Mesothelial cell of epicardium (in vitro differentiated cells): ENCODE measurements around the gene DDX56. TPM values are rescaled to one million over a fixed set of nuclear protein-coding genes. Genes with fewer than 3 reads are reported as not detected.
A peak's percentile ranks its signal among the peaks of the same experiment; 100 is the strongest.

Experiments
- DNase-seq, 2 experiments: peaks; one replicate each; pipeline ENCODE4 v3.0.0; 2021; ENCODE audit warnings: low spot score in 2 of 2; ENCODE audit not compliant: unreplicated experiment in 2 of 2
- H3K27ac Mint-ChIP-seq: 2 replicates; pipeline ENCODE4 v1.8.0; 2021; ENCODE audit warnings: mixed read lengths
- H3K27me3 Mint-ChIP-seq: 2 replicates; pipeline ENCODE4 v1.8.0; 2021; ENCODE audit warnings: low read depth, mixed read lengths
- H3K36me3 Mint-ChIP-seq: 2 replicates; pipeline ENCODE4 v1.8.0; 2021; ENCODE audit warnings: mixed read lengths
- H3K4me1 Mint-ChIP-seq: 2 replicates; pipeline ENCODE4 v1.8.0; 2021; ENCODE audit warnings: mixed read lengths
- H3K4me3 Mint-ChIP-seq: 2 replicates; pipeline ENCODE4 v1.8.0; 2021; ENCODE audit warnings: mild to moderate bottlenecking, moderate library complexity, mixed read lengths
- H3K9me3 Mint-ChIP-seq: 2 replicates; pipeline ENCODE4 v1.8.0; 2021; ENCODE audit warnings: mixed read lengths
- total RNA-seq: library from RNA; stranded (reverse); gene quantifications from 3 replicates; pipeline ENCODE4 v1.2.1, GENCODE V29; 2021
- TF ChIP-seq, protein P1 (sequence below): fragments of 200-600 bp; sonication (generic); IDR thresholded peaks from one replicate; pipeline ENCODE4 v1.5.0; 2021; ENCODE audit warnings: antibody characterized with exemption; ENCODE audit not compliant: unreplicated experiment

Gene DDX56
- total RNA-seq, 1 donor from 2014 or later: 104 TPM

- TF ChIP-seq, protein P1, sequence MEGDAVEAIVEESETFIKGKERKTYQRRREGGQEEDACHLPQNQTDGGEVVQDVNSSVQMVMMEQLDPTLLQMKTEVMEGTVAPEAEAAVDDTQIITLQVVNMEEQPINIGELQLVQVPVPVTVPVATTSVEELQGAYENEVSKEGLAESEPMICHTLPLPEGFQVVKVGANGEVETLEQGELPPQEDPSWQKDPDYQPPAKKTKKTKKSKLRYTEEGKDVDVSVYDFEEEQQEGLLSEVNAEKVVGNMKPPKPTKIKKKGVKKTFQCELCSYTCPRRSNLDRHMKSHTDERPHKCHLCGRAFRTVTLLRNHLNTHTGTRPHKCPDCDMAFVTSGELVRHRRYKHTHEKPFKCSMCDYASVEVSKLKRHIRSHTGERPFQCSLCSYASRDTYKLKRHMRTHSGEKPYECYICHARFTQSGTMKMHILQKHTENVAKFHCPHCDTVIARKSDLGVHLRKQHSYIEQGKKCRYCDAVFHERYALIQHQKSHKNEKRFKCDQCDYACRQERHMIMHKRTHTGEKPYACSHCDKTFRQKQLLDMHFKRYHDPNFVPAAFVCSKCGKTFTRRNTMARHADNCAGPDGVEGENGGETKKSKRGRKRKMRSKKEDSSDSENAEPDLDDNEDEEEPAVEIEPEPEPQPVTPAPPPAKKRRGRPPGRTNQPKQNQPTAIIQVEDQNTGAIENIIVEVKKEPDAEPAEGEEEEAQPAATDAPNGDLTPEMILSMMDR: no peak
- Mint-ChIP-seq H3K27me3 (no peaks in the 10 kb centered on the region), H3K4me3 (no peak overlapping the region), H3K27ac (peak overlapping the region; percentile 26), H3K4me1 (peaks cover 24% of the 10 kb centered on the region), H3K36me3 (no peaks in the 10 kb centered on the region), H3K9me3 (no peaks in the 10 kb centered on the region)
- DNase-seq: no peak
These were observed 36.1 kb upstream of the DDX56 start for GRCh38 chr7:44609829-44610228.

DNA sequence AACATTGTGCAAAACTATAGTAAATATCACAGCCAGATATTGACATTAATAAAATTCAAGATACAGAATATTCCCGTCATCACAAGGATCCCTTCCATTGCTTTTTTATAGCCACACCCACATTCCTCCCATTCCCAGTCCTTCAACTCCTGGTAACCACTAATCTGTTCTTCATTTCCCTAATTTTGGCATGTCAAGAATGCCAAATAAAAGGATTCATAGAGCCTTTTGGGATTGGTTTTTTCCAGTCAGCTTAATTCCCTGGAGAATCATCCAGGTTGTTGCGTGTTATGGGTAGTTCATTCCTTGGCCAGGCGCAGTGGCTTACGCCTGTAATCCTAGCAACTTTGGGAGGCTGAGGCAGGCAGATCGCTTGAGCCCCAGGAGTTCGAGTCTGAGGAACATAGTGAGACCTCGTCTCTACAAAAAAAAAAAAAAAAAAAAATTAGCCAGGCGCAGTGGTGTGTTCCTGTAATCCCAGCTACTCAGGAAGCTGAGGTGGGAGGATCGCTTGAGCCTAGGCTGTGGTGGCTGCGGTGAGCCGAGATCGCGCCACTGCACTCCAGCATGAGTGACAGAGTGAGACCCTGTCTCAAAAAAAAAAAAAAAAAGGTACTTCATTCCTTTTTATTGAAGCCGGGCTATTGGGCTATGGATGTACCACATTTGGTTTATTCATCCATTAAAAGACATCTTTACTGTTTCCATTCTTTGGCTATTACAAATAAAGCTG is 35.4 kb upstream of the DDX56 start:
- H3K4me1 Mint-ChIP-seq: peaks cover 20% of the 10 kb centered on the region
- peak overlapping the region; percentile 85 for H3K27ac Mint-ChIP-seq
- H3K27me3 Mint-ChIP-seq: no peaks in the 10 kb centered on the region
- no peaks in the 10 kb centered on the region for H3K9me3 Mint-ChIP-seq
- H3K36me3 Mint-ChIP-seq: no peaks in the 10 kb centered on the region
- DNase-seq: no peak
- TF ChIP-seq, protein P1: no peak
- H3K4me3 Mint-ChIP-seq: peak overlapping the region; percentile 8

DNA sequence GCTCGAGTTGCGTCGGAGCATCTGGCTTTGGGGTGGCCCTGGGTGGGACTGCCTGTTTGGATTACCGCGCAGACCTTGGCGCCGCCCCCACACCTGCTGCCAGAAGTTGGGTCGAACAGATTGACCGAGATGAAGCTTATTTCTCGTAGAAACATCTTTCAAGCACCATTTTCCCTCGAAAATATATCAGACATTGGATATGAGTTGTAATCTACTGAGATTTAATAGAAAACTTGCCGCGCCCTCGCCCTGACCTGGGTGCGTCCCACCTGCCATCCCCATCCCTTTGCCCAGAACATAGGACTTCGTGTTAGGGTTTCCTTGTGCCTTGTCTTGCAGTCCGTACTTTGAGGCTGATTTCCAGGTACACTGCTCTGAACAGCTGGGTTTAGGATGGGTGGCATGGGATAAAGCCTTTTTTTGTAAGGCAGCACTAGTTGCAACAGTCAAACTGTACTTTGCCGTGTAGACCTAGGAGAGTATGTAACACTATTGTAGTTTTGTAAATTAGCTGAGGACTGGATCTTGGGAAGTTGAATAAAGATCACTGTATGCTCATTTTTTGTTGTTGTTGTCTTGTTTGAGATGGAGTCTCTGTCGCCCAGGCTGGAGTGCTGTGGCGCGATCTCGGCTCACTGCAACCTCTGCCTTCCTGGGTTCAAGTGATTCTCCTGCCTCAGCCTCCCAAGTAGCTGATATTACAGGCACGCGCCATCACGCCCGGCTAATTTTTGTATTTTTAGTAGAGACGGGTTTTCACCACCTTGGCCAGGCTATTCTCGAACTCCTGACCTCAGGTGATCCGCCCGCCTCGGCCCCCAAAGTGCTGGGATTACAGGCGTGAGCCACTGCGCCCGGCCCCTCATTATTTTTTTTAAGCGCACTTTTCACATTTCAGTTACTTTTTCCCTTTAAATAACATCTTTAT is 33.7 kb upstream of the DDX56 start:
- TF ChIP-seq, protein P1: no peak
- peaks cover 20% of the 10 kb centered on the region for H3K4me1 Mint-ChIP-seq
- H3K27me3 Mint-ChIP-seq: no peaks in the 10 kb centered on the region
- no peaks in the 10 kb centered on the region for H3K9me3 Mint-ChIP-seq
- H3K36me3 Mint-ChIP-seq: no peaks in the 10 kb centered on the region
- peak overlapping the region; percentile 97 for H3K4me3 Mint-ChIP-seq
- peak overlapping the region; percentile 94 for H3K27ac Mint-ChIP-seq
- DNase-seq: no peak

DNA sequence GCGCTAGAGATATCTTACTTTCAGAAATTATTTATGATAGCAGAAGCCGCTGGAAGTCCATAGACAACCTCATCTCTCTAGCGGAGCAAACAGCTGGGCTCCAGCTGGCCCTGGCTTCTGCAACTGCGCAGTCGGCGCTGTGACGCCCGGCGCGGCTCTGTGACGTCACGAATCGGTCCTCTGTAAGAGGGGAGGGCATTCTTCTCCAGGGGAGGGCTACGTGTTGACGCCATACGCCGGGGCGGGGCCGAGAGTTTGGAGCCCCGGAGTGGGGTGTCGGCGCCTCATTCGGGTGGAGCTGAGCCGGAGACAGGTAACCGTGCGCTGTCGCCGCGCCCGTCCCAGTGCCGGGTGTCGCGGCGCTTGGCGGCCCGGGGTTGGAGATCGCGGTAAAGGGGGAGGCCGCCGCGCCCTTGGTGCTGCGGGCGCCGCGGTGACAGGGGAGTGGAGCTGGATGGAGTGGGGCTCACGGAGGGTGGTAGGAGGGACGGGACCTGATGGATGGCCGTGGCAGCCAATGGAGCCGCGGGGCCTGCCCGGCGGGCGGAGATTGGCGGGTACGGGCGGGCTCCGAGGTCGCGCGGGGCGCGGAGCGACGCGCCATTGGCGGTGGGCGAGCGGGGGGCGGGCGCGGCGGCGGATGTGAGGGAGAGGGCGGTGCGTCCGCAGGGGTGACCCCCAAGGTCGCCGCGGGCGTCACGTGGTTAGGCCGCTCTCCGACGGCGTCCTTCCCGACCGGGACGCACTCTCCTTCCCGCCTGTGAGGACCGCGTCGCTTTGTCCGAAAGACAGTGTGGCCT is 32.8 kb upstream of the DDX56 start, which contains the start of gene OGDH:
TSS of gene OGDH (plus strand) at position 287 of the 800 bp plus-strand sequence. CDS start 17,717 bp downstream, outside the sequence.
- peak within 1 kb of the TSS; percentile 97 for H3K4me3 Mint-ChIP-seq
- H3K36me3 Mint-ChIP-seq: no peaks in the 10 kb centered on the region
- peak within 1 kb of the TSS; percentile 100 for H3K27ac Mint-ChIP-seq
- no peaks in the 10 kb centered on the region for H3K27me3 Mint-ChIP-seq
- TF ChIP-seq, protein P1: no peak
- H3K4me1 Mint-ChIP-seq: peaks cover 20% of the 10 kb centered on the region
- H3K9me3 Mint-ChIP-seq: no peaks in the 10 kb centered on the region
- peak; percentile 97 to 99 for DNase-seq

DNA sequence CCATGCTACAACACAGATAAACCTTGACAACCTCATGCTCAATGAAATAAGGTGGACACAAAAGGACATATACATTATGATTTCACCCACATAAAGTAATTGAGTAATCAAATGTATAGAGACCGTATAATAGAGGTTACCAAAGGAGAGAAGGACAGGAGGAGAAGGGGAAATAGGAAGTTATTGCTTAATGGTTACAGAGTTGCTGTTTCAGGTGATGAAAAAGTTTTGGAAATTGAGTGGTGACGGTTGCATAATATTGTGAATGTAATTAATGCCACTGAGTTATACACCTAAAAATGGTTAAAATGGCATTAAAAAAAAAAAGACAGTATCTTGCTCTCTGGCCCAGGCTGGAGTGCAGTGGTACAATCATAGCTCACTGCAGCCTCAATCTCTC is 31.2 kb upstream of the DDX56 start:
- no peak overlapping the region for H3K27ac Mint-ChIP-seq
- no peak for DNase-seq
- TF ChIP-seq, protein P1: no peak
- peak overlapping the region; percentile 43 for H3K4me3 Mint-ChIP-seq
- H3K4me1 Mint-ChIP-seq: peaks cover 20% of the 10 kb centered on the region
- H3K36me3 Mint-ChIP-seq: no peaks in the 10 kb centered on the region
- no peaks in the 10 kb centered on the region for H3K9me3 Mint-ChIP-seq
- H3K27me3 Mint-ChIP-seq: peaks cover 4% of the 10 kb centered on the region
